A673 (cell line): ENCODE results near the gene CLEC9A. TPM values are rescaled to one million over a fixed set of nuclear protein-coding genes. Genes with fewer than 3 reads are reported as not detected.
A peak's percentile ranks its signal among the peaks of the same experiment; 100 is the strongest.

ENCODE experiments used
- BruUV-seq: library from RNA; stranded (reverse); fragments of 400-500 nt; replicated peaks from 2 replicates; lab custom pipeline; 2021; lab: Mats Ljungman, UMichigan
- CTCF ChIA-PET: fragments of 300-600 bp; sonication (Branson Sonifier 250); formaldehyde crosslinking; loops from one replicate; lab custom pipeline; 2022; ENCODE audit warnings: antibody characterized with exemption; lab: Charles Lee
- POLR2A ChIA-PET: fragments of 300-600 bp; sonication (Branson Sonifier 250); formaldehyde crosslinking; loops from one replicate; lab custom pipeline; 2022; ENCODE audit warnings: antibody characterized with exemption; ENCODE audit not compliant: low non-redundant PET; lab: Charles Lee
- DNase-seq: peaks from one replicate; pipeline ENCODE4 v3.0.0-alpha.2; 2015; ENCODE audit warnings: low spot score
- H3K27ac ChIP-seq: fragments of 200-600 bp; sonication (generic); 2 replicates; pipeline ENCODE4 v1.5.1; 2016; ENCODE audit warnings: mixed run types, low read depth, mild to moderate bottlenecking, mixed read lengths, antibody characterized with exemption, low read length; ENCODE audit not compliant: poor library complexity, severe bottlenecking
- H3K27me3 ChIP-seq: fragments of 200-600 bp; sonication (generic); replicated peaks from 2 replicates; pipeline ENCODE4 v1.6.1; 2017; ENCODE audit warnings: mixed run types, low read depth, mild to moderate bottlenecking, mixed read lengths, antibody characterized with exemption, low read length; ENCODE audit not compliant: insufficient read depth, poor library complexity
- H3K36me3 ChIP-seq: fragments of 200-600 bp; sonication (generic); 2 replicates; pipeline ENCODE4 v1.6.1; 2016; ENCODE audit warnings: mixed run types, mild to moderate bottlenecking, mixed read lengths, antibody characterized with exemption, low read length; ENCODE audit not compliant: insufficient read depth, poor library complexity, severe bottlenecking
- H3K4me1 ChIP-seq: fragments of 200-600 bp; sonication (generic); 2 replicates; pipeline ENCODE4 v1.6.1; 2017; ENCODE audit warnings: mixed run types, mild to moderate bottlenecking, mixed read lengths, antibody characterized with exemption, low read length; ENCODE audit not compliant: insufficient read depth, poor library complexity, severe bottlenecking
- H3K4me3 ChIP-seq: fragments of 200-600 bp; sonication (generic); 2 replicates; pipeline ENCODE4 v1.5.1; 2016; ENCODE audit warnings: low read depth, mixed run types, mild to moderate bottlenecking, mixed read lengths, low read length; ENCODE audit not compliant: poor library complexity, severe bottlenecking
- H3K9me3 ChIP-seq: fragments of 200-600 bp; sonication (generic); 2 replicates; pipeline ENCODE4 v1.6.1; 2016; ENCODE audit warnings: mixed run types, low read depth, mild to moderate bottlenecking, mixed read lengths, antibody characterized with exemption, low read length; ENCODE audit not compliant: poor library complexity, severe bottlenecking
- EZH2 ChIP-seq: fragments of 200-600 bp; sonication (generic); IDR thresholded peaks from 2 replicates; pipeline ENCODE4 v1.6.1; 2017; ENCODE audit warnings: borderline replicate concordance, low read depth, mild to moderate bottlenecking, mixed read lengths, antibody characterized with exemption, low read length; ENCODE audit not compliant: poor library complexity, severe bottlenecking
- intact Hi-C: fragments of 100-400 bp; cut with micrococcal nuclease; formaldehyde crosslinking; loops from one replicate; pipeline ENCODE4 v1.10.0; 2022; ENCODE audit not compliant: unreplicated experiment
- total RNA-seq: library from RNA; stranded (reverse); gene quantifications from 2 replicates; pipeline ENCODE4 v1.2.3, GENCODE V29; 2021
- TF ChIP-seq, protein P1 (sequence below): fragments of 300-800, 200-600 bp; sonication (generic); conservative IDR thresholded peaks from 2 replicates; pipeline ENCODE4 v1.5.1; 2017; ENCODE audit warnings: low read depth, mild to moderate bottlenecking, antibody characterized with exemption, low read length, moderate library complexity, mixed read lengths

Gene CLEC9A
- total RNA-seq, 1 experiment from 2014 or later = not detected

DNA sequence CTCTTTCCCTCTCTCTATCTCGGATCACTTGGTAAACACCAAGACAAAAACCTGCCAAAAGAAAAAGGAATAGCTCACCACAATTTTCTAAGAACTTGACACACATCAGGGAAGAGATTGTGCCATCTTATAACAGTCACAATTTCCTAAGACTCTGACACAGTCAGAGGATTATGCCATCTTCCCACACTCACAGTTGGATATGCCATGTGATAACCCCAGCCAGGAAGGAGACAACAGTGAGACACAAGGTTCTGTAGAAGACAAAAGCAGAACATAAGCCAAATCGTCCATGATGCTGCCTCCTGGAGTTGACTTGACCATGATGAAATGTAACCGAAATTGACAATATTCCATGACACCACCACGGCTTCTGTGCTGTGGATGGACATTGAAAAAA, 2.8 kb upstream of the CLEC9A start:
- Histone ChIP-seq H3K4me1 (peaks cover 8% of the 10 kb centered on the region), H3K27me3 (no peaks in the 10 kb centered on the region), H3K4me3 (no peak overlapping the region), H3K36me3 (no peaks in the 10 kb centered on the region), H3K9me3 (no peaks in the 10 kb centered on the region), H3K27ac (no peak overlapping the region)
- ChIA-PET CTCF (interaction anchor here (0.6 kb wide), 1 partner anchor 18 kb away, joined by 3 read pairs; no protein-coding TSS in a partner anchor), POLR2A (no interaction called here)
- DNase-seq = peak; percentile 68
- intact Hi-C loops = no loop called here
- BruUV-seq = no TSS peak
- TF ChIP-seq, protein P1, sequence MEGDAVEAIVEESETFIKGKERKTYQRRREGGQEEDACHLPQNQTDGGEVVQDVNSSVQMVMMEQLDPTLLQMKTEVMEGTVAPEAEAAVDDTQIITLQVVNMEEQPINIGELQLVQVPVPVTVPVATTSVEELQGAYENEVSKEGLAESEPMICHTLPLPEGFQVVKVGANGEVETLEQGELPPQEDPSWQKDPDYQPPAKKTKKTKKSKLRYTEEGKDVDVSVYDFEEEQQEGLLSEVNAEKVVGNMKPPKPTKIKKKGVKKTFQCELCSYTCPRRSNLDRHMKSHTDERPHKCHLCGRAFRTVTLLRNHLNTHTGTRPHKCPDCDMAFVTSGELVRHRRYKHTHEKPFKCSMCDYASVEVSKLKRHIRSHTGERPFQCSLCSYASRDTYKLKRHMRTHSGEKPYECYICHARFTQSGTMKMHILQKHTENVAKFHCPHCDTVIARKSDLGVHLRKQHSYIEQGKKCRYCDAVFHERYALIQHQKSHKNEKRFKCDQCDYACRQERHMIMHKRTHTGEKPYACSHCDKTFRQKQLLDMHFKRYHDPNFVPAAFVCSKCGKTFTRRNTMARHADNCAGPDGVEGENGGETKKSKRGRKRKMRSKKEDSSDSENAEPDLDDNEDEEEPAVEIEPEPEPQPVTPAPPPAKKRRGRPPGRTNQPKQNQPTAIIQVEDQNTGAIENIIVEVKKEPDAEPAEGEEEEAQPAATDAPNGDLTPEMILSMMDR = no peak
- no peak for TF ChIP-seq EZH2

DNA sequence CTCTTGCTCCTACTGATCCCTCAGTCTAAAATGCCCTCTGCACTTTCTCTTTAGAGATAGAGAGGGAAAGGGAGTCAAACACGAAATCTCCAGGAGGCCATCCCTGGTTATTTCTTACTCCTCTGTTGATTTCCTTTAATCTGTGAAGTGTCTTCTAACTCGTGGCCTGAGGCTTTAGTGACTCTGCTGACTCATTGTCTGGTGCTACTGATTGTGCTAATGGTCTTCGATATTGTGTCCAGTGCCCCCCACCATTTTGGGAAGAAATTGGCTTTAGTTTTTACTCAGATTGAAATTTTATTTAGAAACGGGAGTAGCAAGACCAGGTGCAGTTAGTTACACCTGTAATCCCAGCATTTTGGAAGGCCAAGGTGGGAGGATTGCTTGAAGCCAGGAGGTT, 839 bp downstream of the CLEC9A start:
- H3K4me1 ChIP-seq = peaks cover 8% of the 10 kb centered on the region
- no TSS peak for BruUV-seq
- H3K27ac ChIP-seq = no peak overlapping the region
- DNase-seq = no peak
- CTCF ChIA-PET = no interaction called here
- TF ChIP-seq, protein P1 = no peak
- TF ChIP-seq EZH2 = no peak
- no peak overlapping the region for H3K4me3 ChIP-seq
- no peaks in the 10 kb centered on the region for H3K36me3 ChIP-seq
- H3K27me3 ChIP-seq = no peaks in the 10 kb centered on the region
- POLR2A ChIA-PET = no interaction called here
- no peaks in the 10 kb centered on the region for H3K9me3 ChIP-seq
- intact Hi-C loops = loop anchor here (10.0 kb wide), 1 partner anchor 533 kb away; no protein-coding TSS in a partner anchor

- Histone ChIP-seq H3K4me3 (no peak overlapping the region), H3K9me3 (no peaks in the 10 kb centered on the region), H3K27ac (no peak overlapping the region), H3K27me3 (no peaks in the 10 kb centered on the region), H3K36me3 (no peaks in the 10 kb centered on the region), H3K4me1 (peaks cover 8% of the 10 kb centered on the region)
- intact Hi-C loops = loop anchor here (10.0 kb wide), 1 partner anchor 533 kb away; no protein-coding TSS in a partner anchor
- POLR2A ChIA-PET = no interaction called here
- no TSS peak for BruUV-seq
- peak; percentile 10 for DNase-seq
- CTCF ChIA-PET = no interaction called here
- TF ChIP-seq, protein P1 = no peak
- TF ChIP-seq EZH2 = no peak
Observed at GRCh38 chr12:10031771-10032175, 1.3 kb downstream of the CLEC9A start.
